Hippocampal formation (tissue), 2 donors: ENCODE results near the gene CALN1.
A peak's percentile ranks its signal among the peaks of the same experiment; 100 is the strongest.
"Not testable (repeated sequence)": the region's sequence is repeated elsewhere in the genome, so short reads cannot be mapped to it uniquely, and the experiment has no call there.

Experiments used
- DNase-seq, 2 donors: peaks; one replicate each; lab custom pipeline; 2025; lab: John Stamatoyannopoulos, UW

CALN1 gene

DNA sequence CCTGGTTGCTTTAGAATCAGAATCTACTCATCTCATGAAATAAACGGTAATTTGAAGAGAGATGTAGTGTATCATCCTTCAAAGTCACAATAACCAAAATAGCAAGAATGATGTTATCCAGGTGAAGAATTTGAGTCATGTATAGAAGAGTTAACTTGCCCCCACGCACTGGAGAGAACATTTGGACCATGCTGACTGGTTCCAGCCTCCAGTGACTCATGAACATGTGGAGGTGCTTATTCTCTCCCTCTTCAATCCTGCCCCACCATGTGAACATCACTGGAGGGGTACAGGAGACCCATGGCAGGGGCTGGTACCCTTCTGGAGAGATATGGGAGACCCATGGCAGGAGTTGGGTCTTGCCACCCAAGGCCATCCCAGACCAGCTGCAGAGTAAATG, 427.8 kb downstream of the CALN1 start:
- no peak for DNase-seq

GRCh38 chr7:71982851-71983250, 429.3 kb downstream of the CALN1 start:
- no peak for DNase-seq

DNA sequence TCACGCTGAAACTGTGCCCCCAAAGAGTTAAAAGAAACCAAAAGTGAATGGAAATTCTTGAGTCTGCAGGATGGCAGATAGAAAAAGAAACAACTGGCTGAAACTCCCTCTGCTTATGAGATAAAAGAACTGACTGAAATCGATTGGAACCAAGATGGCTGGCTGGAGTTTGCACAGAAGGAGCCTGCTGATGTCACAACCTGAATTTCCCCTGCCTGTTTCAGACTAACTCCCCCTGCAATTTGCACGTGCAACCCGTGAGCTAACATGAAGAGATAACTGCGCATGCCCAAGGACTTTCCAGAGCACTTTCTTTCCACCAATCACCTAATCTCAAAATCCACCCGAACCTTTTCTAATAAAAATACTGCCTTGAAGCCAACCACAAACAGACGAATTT, 435.5 kb downstream of the CALN1 start:
- DNase-seq: no peak

DNA sequence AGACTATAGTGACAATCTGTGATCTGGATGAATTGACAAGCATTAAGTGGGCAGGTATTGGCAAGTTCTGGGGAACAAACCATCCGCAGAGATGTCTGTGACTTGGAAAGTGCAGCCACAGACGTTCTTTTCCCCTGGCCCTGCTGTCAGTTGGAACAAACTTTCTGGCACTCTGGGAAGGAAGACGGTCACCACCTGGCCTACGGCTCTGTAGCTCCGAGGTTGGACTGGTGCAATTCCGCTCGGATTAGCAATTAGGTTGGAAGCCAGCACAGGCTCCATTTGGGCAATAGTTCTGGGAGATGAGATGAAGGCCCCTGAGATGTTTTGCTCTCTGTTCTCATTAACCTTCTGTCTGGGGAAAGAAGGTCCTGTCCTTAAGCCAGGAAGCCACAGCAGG, 437.5 kb downstream of the CALN1 start:
- DNase-seq: peak in 1 of 2 donors; percentile 2

DNA sequence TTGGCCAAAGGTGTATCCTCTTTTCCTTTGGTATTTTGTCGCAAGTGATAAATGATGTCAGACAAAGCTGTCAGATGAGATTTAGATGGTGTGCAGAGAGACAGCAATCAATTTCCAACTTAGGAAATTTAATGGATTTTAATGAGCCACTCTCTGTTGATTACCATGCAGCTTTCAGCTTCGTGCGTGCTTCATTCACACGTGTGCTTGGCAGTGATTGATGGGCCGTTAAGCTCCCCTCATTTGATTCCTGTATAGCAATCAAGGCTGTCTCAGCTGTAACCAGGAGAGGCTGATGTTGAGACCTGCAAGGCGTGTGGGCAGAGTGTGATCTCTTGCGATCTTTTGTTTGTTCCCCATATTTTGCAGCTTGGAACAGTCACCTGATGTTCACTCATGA, 439.6 kb downstream of the CALN1 start:
- no peak for DNase-seq

DNA sequence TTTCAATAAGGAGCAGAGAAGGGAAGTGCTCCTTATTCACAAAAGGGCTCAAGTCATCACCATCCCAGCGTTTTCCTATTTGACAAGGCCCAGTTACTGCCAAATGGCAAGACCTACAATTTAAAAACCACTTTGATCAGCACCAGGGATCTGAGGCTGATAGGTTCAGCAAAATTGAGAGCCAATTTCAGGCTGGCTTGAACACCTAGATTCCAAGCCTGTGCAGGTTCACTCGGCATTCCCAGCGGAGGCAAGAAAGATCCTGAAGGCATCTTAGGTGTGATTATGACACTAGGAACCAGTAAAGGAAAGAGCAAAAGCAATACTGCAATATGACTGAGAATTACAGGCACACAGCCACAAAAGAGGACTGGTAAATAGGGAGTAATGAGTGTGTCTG, 441.4 kb downstream of the CALN1 start:
- no peak for DNase-seq

- no peak for DNase-seq
These were observed 449.5 kb downstream of the CALN1 start for GRCh38 chr7:71962636-71963035.

GRCh38 chr7:71961283-71961682, 450.9 kb downstream of the CALN1 start:
- no peak for DNase-seq

GRCh38 chr7:71942115-71942514, 470.0 kb downstream of the CALN1 start:
- no peak for DNase-seq

GRCh38 chr7:71937840-71938371, 474.2 kb downstream of the CALN1 start:
- no peak for DNase-seq

GRCh38 chr7:71935674-71936073, 476.5 kb downstream of the CALN1 start:
- no peak for DNase-seq

DNA sequence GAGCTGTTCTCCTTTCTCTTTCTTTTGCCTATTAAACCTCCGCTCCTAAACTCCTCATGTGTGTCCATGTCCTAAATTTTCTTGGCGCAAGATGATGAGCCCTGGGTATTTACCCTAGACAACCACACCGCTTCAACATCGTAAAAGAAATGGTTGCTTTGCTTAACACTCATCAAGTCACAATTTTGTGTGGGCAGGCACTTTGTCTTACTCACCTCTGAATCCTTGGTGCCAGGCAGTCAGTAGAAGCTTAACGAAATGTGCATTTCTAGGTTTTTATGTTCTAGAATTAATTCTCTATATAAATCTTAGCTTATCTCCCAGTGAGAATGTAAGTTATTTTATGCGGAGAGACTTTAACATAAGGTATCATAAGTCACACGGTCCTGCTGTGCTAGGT, 478.7 kb downstream of the CALN1 start:
- DNase-seq: no peak

DNA sequence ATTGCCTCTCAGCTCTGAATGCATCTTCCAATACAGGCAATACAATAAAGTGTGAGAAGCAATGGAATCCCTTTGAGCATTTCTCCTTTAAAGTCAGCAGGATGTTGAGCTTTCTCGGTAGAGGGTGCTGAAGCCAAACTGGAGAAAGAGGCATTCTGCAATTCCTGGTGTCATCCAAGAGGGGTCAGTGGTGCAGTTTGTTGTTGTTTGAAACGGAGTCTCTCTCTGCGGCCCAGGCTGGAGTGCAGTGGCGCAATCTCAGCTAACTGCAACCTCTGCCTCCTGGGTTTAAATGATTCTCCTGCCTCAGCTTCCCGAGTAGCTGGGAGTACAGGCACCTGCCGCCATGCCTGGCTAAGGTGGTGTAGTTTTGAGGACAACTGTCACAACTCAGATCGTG, 486.5 kb downstream of the CALN1 start:
- no peak for DNase-seq

- DNase-seq: not testable (repeated sequence)
These were observed 497.9 kb downstream of the CALN1 start for GRCh38 chr7:71914204-71914603.

DNA sequence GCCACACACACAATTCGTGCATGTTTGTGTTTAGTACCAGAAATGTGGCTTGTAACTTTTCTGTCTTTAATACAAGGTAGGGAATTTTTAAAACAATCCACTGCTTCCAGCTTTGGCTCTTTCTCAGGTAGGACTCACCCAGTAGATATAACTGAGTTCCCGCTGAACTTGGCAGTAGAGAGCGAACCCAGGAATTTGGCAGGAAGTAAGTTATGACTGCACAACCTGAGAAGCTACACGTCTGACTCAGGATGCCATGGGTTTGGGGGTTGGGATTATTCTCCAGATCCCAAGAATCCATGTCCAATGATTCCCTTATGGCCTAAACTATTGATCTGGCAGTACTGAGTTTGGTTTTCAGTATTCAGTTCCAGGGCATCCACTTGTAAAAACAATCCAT, 499.7 kb downstream of the CALN1 start:
- no peak for DNase-seq

DNA sequence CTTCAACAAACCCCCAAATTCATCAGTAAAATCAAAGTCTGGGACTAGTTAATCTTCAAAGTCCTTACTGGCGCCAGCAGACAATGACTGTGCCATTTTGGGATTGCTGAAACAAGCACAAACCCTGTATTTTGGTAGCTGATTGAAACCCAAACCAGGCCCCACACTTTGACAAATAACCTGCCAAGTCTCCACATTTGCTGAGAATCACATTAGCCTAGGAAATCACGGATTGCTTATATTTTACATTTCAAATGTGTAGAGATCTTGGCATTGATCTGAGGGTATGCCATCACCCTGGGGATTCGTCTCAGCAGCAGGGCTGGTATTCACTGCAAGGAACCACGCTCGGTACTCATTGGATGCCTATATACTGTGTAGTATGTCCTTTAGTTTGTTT, 501.1 kb downstream of the CALN1 start:
- no peak for DNase-seq

GRCh38 chr7:71905821-71906220, 506.3 kb downstream of the CALN1 start:
- no peak for DNase-seq

DNA sequence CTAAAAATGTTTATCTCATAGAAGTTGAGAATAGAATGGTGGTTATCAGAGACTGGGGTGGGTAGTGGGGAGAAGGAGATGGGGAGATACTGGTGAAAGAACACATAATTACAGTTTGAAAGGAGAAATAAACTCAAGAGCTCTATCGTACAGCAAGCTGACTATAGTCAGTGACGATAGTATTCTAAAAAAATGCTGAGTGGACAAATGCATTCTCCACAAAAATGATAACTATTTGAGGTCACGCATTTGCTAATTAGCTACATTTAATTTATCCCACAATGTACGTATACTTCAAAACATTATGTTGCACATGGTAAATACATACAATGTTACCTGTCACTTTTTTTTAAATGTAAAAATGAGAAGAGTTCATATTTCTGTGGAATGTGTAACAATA, 507.7 kb downstream of the CALN1 start:
- DNase-seq: no peak

GRCh38 chr7:71900556-71900955, 511.6 kb downstream of the CALN1 start:
- no peak for DNase-seq

GRCh38 chr7:71896535-71896934, 515.6 kb downstream of the CALN1 start:
- no peak for DNase-seq

DNA sequence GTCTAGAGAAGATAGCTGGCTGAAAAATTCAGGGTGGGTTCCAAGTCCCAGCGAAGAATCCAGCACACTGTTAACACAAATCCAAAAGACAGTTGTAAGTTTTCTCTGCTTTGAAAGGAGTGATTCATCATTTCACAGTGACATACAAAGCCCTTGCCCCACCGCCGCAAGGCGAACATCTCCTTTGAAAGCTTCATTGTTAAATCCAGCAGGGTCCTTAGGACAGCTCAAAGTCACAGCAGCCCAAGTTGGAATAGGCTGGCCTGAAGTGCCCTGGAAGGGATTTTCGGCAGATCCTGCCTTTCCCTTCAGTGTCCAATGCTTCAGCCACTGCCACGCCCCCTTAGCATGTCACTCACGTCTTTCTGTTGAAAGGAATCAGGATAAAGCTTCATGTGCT, 526.1 kb downstream of the CALN1 start:
- peak in 1 of 2 donors; percentile 17 for DNase-seq

- no peak for DNase-seq
These were observed 526.7 kb downstream of the CALN1 start for GRCh38 chr7:71885487-71885886.

DNA sequence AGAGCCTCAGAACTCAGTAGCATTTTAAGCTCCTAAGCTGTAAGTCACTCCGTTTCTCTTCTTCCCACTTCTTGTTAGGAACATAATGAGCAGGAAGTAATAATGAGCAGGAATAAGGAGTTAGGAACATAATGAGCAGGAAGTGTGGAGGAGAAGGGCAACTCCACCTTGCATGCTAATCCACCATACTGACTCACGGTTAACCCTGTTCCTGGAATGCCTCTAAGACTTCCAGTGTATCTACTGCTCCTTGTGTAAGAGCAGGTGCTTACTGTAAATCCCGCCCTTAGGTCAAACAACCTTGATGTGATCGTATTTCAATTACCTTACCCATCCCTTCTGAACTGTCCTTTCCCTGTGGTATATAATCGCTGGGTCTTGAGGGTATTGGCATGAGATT, 528.7 kb downstream of the CALN1 start:
- DNase-seq: no peak

DNA sequence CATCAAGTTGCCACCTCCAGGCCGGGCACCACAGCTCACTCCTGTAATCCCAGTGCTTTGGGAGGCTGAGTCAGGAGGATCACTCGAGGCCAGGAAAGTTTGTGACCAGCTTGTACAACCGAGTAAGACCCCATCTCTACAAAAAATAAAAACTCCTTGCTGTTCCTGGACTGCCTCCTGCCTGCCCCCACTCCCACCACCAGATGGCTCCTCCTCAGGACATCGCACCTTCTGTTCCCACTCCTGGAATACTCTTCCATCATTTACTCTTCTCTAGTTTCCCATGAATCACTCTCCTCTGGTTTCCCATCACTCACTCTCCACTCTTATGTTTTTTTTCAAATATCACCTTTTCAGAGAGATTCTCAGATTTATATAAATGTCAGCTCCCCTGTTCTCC, 540.7 kb downstream of the CALN1 start:
- DNase-seq: no peak

DNA sequence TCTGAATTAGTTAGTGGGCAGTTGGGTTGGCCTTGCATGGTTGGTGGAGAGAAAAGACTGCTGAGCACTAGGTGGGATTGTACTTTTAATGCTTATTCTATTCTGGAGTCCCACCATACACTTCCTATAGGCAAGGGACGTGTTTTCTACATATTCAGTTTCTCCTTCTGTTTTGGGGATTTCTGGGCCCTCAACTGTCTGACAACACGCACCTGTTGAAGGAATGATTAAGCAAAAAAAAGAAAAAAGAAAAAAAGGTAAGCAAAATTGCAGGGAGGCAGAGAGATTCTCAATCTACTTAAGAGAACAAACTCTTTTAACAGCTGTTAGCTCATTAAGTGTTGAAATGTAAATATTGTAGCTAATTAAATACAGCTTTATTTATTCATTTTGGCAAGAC, 541.3 kb downstream of the CALN1 start:
- no peak for DNase-seq
